Measurements from ENCODE around the gene INPP5E. TPM values are rescaled to one million over a fixed set of nuclear protein-coding genes. Genes with fewer than 3 reads are reported as not detected.

Gene INPP5E
- total and polyA plus RNA-seq, 2 donors, result 3.9 to 17.5 TPM

GRCh38 chr9:136442265-136442664, 2.6 kb upstream of the INPP5E start:
- WGBS, result 92% methylated on average over 5 of the region's 5 CpGs
- peaks cover 0 to 10% of the 10 kb centered on the region in 2 donors for H3K27me3 ChIP-seq (ENCODE audit: control insufficient read depth in 2 of 2, insufficient read depth in 1 of 2, low read length in 1 of 2)
- no peak overlapping the region for H3K27ac ChIP-seq (ENCODE audit: low read depth in 1 of 2, low read length in 1 of 2)
- no peak for DNase-seq (ENCODE audit: low read depth in 6 of 9, low spot score in 9 of 9)
- peaks cover 0 to 4% of the 10 kb centered on the region in 2 donors for H3K9me3 ChIP-seq (ENCODE audit: control insufficient read depth in 2 of 2, insufficient read depth in 1 of 2, low read length in 1 of 2)
- no peak overlapping the region for H3K4me3 ChIP-seq (ENCODE audit: low read length in 2 of 2)
- peaks cover 59 to 62% of the 10 kb centered on the region in 2 donors for H3K36me3 ChIP-seq (ENCODE audit: control insufficient read depth in 2 of 2, insufficient read depth in 2 of 2, low read length in 1 of 2)
- peaks cover 14 to 20% of the 10 kb centered on the region in 2 donors for H3K4me1 ChIP-seq (ENCODE audit: control insufficient read depth in 2 of 2, insufficient read depth in 2 of 2, low read length in 2 of 2)

- Histone ChIP-seq H3K27ac (ENCODE audit: low read depth in 1 of 2, low read length in 1 of 2) (no peak overlapping the region), H3K4me1 (ENCODE audit: control insufficient read depth in 2 of 2, insufficient read depth in 2 of 2, low read length in 2 of 2) (peaks cover 17 to 24% of the 10 kb centered on the region in 2 donors), H3K4me3 (ENCODE audit: low read length in 2 of 2) (no peak overlapping the region), H3K36me3 (ENCODE audit: control insufficient read depth in 2 of 2, insufficient read depth in 2 of 2, low read length in 1 of 2) (peaks cover 54 to 57% of the 10 kb centered on the region in 2 donors), H3K27me3 (ENCODE audit: control insufficient read depth in 2 of 2, insufficient read depth in 1 of 2, low read length in 1 of 2) (peaks cover 0 to 10% of the 10 kb centered on the region in 2 donors), H3K9me3 (ENCODE audit: control insufficient read depth in 2 of 2, insufficient read depth in 1 of 2, low read length in 1 of 2) (peaks cover 0 to 4% of the 10 kb centered on the region in 2 donors)
- no peak for DNase-seq (ENCODE audit: low read depth in 6 of 9, low spot score in 9 of 9)
- 97% methylated on average over 17 of the region's 17 CpGs for WGBS
These were observed 2.1 kb upstream of the INPP5E start for GRCh38 chr9:136441681-136442245.

- Histone ChIP-seq H3K4me1 (ENCODE audit: control insufficient read depth in 2 of 2, insufficient read depth in 2 of 2, low read length in 2 of 2) (peaks cover 17 to 24% of the 10 kb centered on the region in 2 donors), H3K36me3 (ENCODE audit: control insufficient read depth in 2 of 2, insufficient read depth in 2 of 2, low read length in 1 of 2) (peaks cover 53 to 58% of the 10 kb centered on the region in 2 donors), H3K27me3 (ENCODE audit: control insufficient read depth in 2 of 2, insufficient read depth in 1 of 2, low read length in 1 of 2) (peaks cover 0 to 10% of the 10 kb centered on the region in 2 donors), H3K4me3 (ENCODE audit: low read length in 2 of 2) (no peak overlapping the region), H3K27ac (ENCODE audit: low read depth in 1 of 2, low read length in 1 of 2) (no peak overlapping the region), H3K9me3 (ENCODE audit: control insufficient read depth in 2 of 2, insufficient read depth in 1 of 2, low read length in 1 of 2) (peaks cover 0 to 4% of the 10 kb centered on the region in 2 donors)
- WGBS, result 98% methylated on average over 15 of the region's 15 CpGs
- DNase-seq (ENCODE audit: low read depth in 6 of 9, low spot score in 9 of 9), result no peak
These were observed 1.6 kb upstream of the INPP5E start for GRCh38 chr9:136441191-136441680.

GRCh38 chr9:136438548-136439480, 831 bp downstream of the INPP5E start:
- peak in 7 of 9 donors; percentile 15 to 64 (median 33) for DNase-seq (ENCODE audit: low read depth in 6 of 9, low spot score in 9 of 9)
- no peak overlapping the region for H3K27ac ChIP-seq (ENCODE audit: low read depth in 1 of 2, low read length in 1 of 2)
- H3K4me1 ChIP-seq (ENCODE audit: control insufficient read depth in 2 of 2, insufficient read depth in 2 of 2, low read length in 2 of 2), result peaks cover 17 to 24% of the 10 kb centered on the region in 2 donors
- 3% methylated on average over 91 of the region's 91 CpGs for WGBS
- peak overlapping the region; percentile 56 to 91 for H3K4me3 ChIP-seq (ENCODE audit: low read length in 2 of 2)
- peaks cover 0 to 4% of the 10 kb centered on the region in 2 donors for H3K9me3 ChIP-seq (ENCODE audit: control insufficient read depth in 2 of 2, insufficient read depth in 1 of 2, low read length in 1 of 2)
- peaks cover 41 to 42% of the 10 kb centered on the region in 2 donors for H3K36me3 ChIP-seq (ENCODE audit: control insufficient read depth in 2 of 2, insufficient read depth in 2 of 2, low read length in 1 of 2)
- H3K27me3 ChIP-seq (ENCODE audit: control insufficient read depth in 2 of 2, insufficient read depth in 1 of 2, low read length in 1 of 2), result peaks cover 0 to 10% of the 10 kb centered on the region in 2 donors

GRCh38 chr9:136437839-136438547, 1.7 kb downstream of the INPP5E start:
- peaks cover 0 to 10% of the 10 kb centered on the region in 2 donors for H3K27me3 ChIP-seq (ENCODE audit: control insufficient read depth in 2 of 2, insufficient read depth in 1 of 2, low read length in 1 of 2)
- peaks cover 17 to 24% of the 10 kb centered on the region in 2 donors for H3K4me1 ChIP-seq (ENCODE audit: control insufficient read depth in 2 of 2, insufficient read depth in 2 of 2, low read length in 2 of 2)
- H3K36me3 ChIP-seq (ENCODE audit: control insufficient read depth in 2 of 2, insufficient read depth in 2 of 2, low read length in 1 of 2), result peaks cover 35 to 40% of the 10 kb centered on the region in 2 donors
- WGBS, result 72% methylated on average over 37 of the region's 37 CpGs
- H3K27ac ChIP-seq (ENCODE audit: low read depth in 1 of 2, low read length in 1 of 2), result no peak overlapping the region
- peak overlapping the region; percentile 56 to 91 for H3K4me3 ChIP-seq (ENCODE audit: low read length in 2 of 2)
- DNase-seq (ENCODE audit: low read depth in 6 of 9, low spot score in 9 of 9), result peak in 1 of 9 donors; percentile 4
- H3K9me3 ChIP-seq (ENCODE audit: control insufficient read depth in 2 of 2, insufficient read depth in 1 of 2, low read length in 1 of 2), result peaks cover 0 to 4% of the 10 kb centered on the region in 2 donors

- H3K4me3 ChIP-seq (ENCODE audit: low read length in 2 of 2), result no peak overlapping the region
- H3K36me3 ChIP-seq (ENCODE audit: control insufficient read depth in 2 of 2, insufficient read depth in 2 of 2, low read length in 1 of 2), result peaks cover 30 to 40% of the 10 kb centered on the region in 2 donors
- H3K27me3 ChIP-seq (ENCODE audit: control insufficient read depth in 2 of 2, insufficient read depth in 1 of 2, low read length in 1 of 2), result peaks cover 0 to 10% of the 10 kb centered on the region in 2 donors
- DNase-seq (ENCODE audit: low read depth in 6 of 9, low spot score in 9 of 9), result no peak
- peaks cover 0 to 4% of the 10 kb centered on the region in 2 donors for H3K9me3 ChIP-seq (ENCODE audit: control insufficient read depth in 2 of 2, insufficient read depth in 1 of 2, low read length in 1 of 2)
- H3K27ac ChIP-seq (ENCODE audit: low read depth in 1 of 2, low read length in 1 of 2), result no peak overlapping the region
- WGBS, result 88% methylated on average over 8 of the region's 8 CpGs
- peaks cover 17 to 24% of the 10 kb centered on the region in 2 donors for H3K4me1 ChIP-seq (ENCODE audit: control insufficient read depth in 2 of 2, insufficient read depth in 2 of 2, low read length in 2 of 2)
These were observed 2.2 kb downstream of the INPP5E start for GRCh38 chr9:136437430-136437829.

GRCh38 chr9:136436055-136436634, 3.5 kb downstream of the INPP5E start:
- Histone ChIP-seq H3K9me3 (ENCODE audit: control insufficient read depth in 2 of 2, insufficient read depth in 1 of 2, low read length in 1 of 2) (peaks cover 0 to 4% of the 10 kb centered on the region in 2 donors), H3K4me1 (ENCODE audit: control insufficient read depth in 2 of 2, insufficient read depth in 2 of 2, low read length in 2 of 2) (peaks cover 17 to 24% of the 10 kb centered on the region in 2 donors), H3K27me3 (ENCODE audit: control insufficient read depth in 2 of 2, insufficient read depth in 1 of 2, low read length in 1 of 2) (peaks cover 0 to 10% of the 10 kb centered on the region in 2 donors), H3K4me3 (ENCODE audit: low read length in 2 of 2) (no peak overlapping the region), H3K27ac (ENCODE audit: low read depth in 1 of 2, low read length in 1 of 2) (no peak overlapping the region), H3K36me3 (ENCODE audit: control insufficient read depth in 2 of 2, insufficient read depth in 2 of 2, low read length in 1 of 2) (peaks cover 19 to 35% of the 10 kb centered on the region in 2 donors)
- 97% methylated on average over 25 of the region's 25 CpGs for WGBS
- DNase-seq (ENCODE audit: low read depth in 6 of 9, low spot score in 9 of 9), result no peak

- peaks cover 0 to 10% of the 10 kb centered on the region in 2 donors for H3K27me3 ChIP-seq (ENCODE audit: control insufficient read depth in 2 of 2, insufficient read depth in 1 of 2, low read length in 1 of 2)
- H3K27ac ChIP-seq (ENCODE audit: low read depth in 1 of 2, low read length in 1 of 2), result no peak overlapping the region
- no peak for DNase-seq (ENCODE audit: low read depth in 6 of 9, low spot score in 9 of 9)
- no peak overlapping the region for H3K4me3 ChIP-seq (ENCODE audit: low read length in 2 of 2)
- H3K9me3 ChIP-seq (ENCODE audit: control insufficient read depth in 2 of 2, insufficient read depth in 1 of 2, low read length in 1 of 2), result no peaks in the 10 kb centered on the region
- H3K4me1 ChIP-seq (ENCODE audit: control insufficient read depth in 2 of 2, insufficient read depth in 2 of 2, low read length in 2 of 2), result peaks cover 14 to 19% of the 10 kb centered on the region in 2 donors
- WGBS, result 97% methylated on average over 17 of the region's 17 CpGs
- H3K36me3 ChIP-seq (ENCODE audit: control insufficient read depth in 2 of 2, insufficient read depth in 2 of 2, low read length in 1 of 2), result peaks cover 24 to 46% of the 10 kb centered on the region in 2 donors
These were observed 5.0 kb downstream of the INPP5E start for GRCh38 chr9:136434580-136435169.
